Activated naive CD4-positive, alpha-beta T cell treated with anti-CD3 and anti-CD28 coated beads, Interleukin-2, amount 50 U/mL, for 24 hours (primary cell): ENCODE data around the gene RAMP3.

Source experiments
- H3K27ac Mint-ChIP-seq: one replicate; pipeline ENCODE4 v1.8.0; 2021; ENCODE audit warnings: mild to moderate bottlenecking, mixed read lengths
- H3K27me3 Mint-ChIP-seq: one replicate; pipeline ENCODE4 v1.8.0; 2021; ENCODE audit warnings: mixed read lengths
- H3K36me3 Mint-ChIP-seq: one replicate; pipeline ENCODE4 v1.8.0; 2021; ENCODE audit warnings: mixed read lengths
- H3K4me1 Mint-ChIP-seq: one replicate; pipeline ENCODE4 v1.8.0; 2021; ENCODE audit warnings: mixed read lengths
- H3K4me3 Mint-ChIP-seq: one replicate; pipeline ENCODE4 v1.8.0; 2021; ENCODE audit warnings: mild to moderate bottlenecking, mixed read lengths
- H3K9me3 Mint-ChIP-seq: one replicate; pipeline ENCODE4 v1.8.0; 2021; ENCODE audit warnings: mixed read lengths

Gene RAMP3

GRCh38 chr7:45126201-45126600 lies 31.4 kb upstream of the RAMP3 start:
- Mint-ChIP-seq H3K27me3 (no peaks in the 10 kb centered on the region), H3K4me1 (peaks cover 15% of the 10 kb centered on the region), H3K4me3 (no peak overlapping the region), H3K9me3 (no peaks in the 10 kb centered on the region), H3K36me3 (no peaks in the 10 kb centered on the region), H3K27ac (no peak overlapping the region)

DNA sequence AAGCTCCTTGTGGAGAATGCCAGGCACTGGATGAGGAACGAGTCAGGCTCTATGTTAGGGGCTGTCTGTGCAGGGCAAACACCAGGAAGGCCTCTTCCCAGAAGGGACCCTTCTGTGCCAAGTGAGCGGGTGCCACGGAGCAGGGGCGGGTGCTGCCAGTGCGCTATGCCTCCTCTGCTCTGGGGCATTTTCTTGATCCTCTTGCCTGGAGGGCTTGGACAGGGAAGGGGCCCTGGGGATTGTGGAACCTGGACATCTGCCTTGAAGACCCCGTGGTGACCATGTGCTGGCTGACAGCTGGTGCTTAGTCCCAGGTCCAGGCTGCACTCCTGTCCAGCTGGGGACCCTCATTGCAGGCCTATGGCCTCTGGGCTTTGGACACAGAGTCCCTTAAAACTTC lies 30.7 kb upstream of the RAMP3 start:
- H3K36me3 Mint-ChIP-seq, result no peaks in the 10 kb centered on the region
- peaks cover 15% of the 10 kb centered on the region for H3K4me1 Mint-ChIP-seq
- H3K4me3 Mint-ChIP-seq, result no peak overlapping the region
- H3K27me3 Mint-ChIP-seq, result no peaks in the 10 kb centered on the region
- no peaks in the 10 kb centered on the region for H3K9me3 Mint-ChIP-seq
- H3K27ac Mint-ChIP-seq, result no peak overlapping the region

DNA sequence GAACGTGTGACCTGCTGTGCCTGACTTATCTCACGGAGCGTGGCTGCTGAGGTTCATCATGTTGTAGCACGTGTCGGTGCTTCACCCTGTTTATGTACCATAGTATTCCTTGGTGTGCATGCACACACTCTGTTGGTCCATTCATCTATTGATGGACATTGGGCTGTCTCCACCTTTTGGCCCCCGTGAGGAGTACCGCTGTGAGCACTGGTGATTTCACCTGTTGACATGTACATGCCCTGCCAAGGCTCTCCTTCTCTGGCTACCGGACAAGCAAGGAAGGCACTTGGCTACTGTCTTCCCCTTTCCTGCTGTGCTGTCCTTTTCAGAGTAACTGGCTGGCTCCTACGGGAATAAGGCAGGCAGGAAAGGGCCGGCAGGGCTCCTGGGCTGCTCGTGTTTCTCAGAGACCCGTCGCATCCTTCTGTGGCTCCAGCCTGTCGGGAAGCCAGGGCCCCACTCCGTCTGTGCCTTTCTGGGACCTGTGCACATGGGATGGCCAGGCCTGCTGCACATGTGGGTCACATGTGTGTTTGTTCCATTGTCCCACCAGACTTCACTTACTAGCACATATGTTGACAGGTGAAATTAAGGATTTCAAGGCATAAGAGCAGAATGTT lies 28.3 kb upstream of the RAMP3 start:
- no peaks in the 10 kb centered on the region for H3K9me3 Mint-ChIP-seq
- no peak overlapping the region for H3K4me3 Mint-ChIP-seq
- no peaks in the 10 kb centered on the region for H3K27me3 Mint-ChIP-seq
- H3K27ac Mint-ChIP-seq, result no peak overlapping the region
- no peaks in the 10 kb centered on the region for H3K36me3 Mint-ChIP-seq
- H3K4me1 Mint-ChIP-seq, result no peaks in the 10 kb centered on the region

- no peaks in the 10 kb centered on the region for H3K27me3 Mint-ChIP-seq
- no peak overlapping the region for H3K4me3 Mint-ChIP-seq
- no peaks in the 10 kb centered on the region for H3K36me3 Mint-ChIP-seq
- no peaks in the 10 kb centered on the region for H3K9me3 Mint-ChIP-seq
- H3K27ac Mint-ChIP-seq, result no peak overlapping the region
- no peaks in the 10 kb centered on the region for H3K4me1 Mint-ChIP-seq
These were observed 27.7 kb upstream of the RAMP3 start for GRCh38 chr7:45129906-45130305.

GRCh38 chr7:45130910-45131309 lies 26.7 kb upstream of the RAMP3 start:
- Mint-ChIP-seq H3K4me3 (no peak overlapping the region), H3K4me1 (peaks cover 4% of the 10 kb centered on the region), H3K27ac (no peak overlapping the region), H3K9me3 (no peaks in the 10 kb centered on the region), H3K36me3 (no peaks in the 10 kb centered on the region), H3K27me3 (no peaks in the 10 kb centered on the region)

GRCh38 chr7:45131891-45132290 lies 25.7 kb upstream of the RAMP3 start:
- Mint-ChIP-seq H3K4me3 (no peak overlapping the region), H3K27me3 (no peaks in the 10 kb centered on the region), H3K9me3 (no peaks in the 10 kb centered on the region), H3K36me3 (no peaks in the 10 kb centered on the region), H3K27ac (no peak overlapping the region), H3K4me1 (peaks cover 13% of the 10 kb centered on the region)

- Mint-ChIP-seq H3K36me3 (no peaks in the 10 kb centered on the region), H3K4me3 (no peak overlapping the region), H3K9me3 (no peaks in the 10 kb centered on the region), H3K27ac (no peak overlapping the region), H3K27me3 (no peaks in the 10 kb centered on the region), H3K4me1 (peaks cover 13% of the 10 kb centered on the region)
These were observed 24.8 kb upstream of the RAMP3 start for GRCh38 chr7:45132708-45133320.

- Mint-ChIP-seq H3K4me1 (peaks cover 13% of the 10 kb centered on the region), H3K36me3 (no peaks in the 10 kb centered on the region), H3K4me3 (no peak overlapping the region), H3K9me3 (no peaks in the 10 kb centered on the region), H3K27ac (no peak overlapping the region), H3K27me3 (no peaks in the 10 kb centered on the region)
These were observed 24.2 kb upstream of the RAMP3 start for GRCh38 chr7:45133352-45133751.

DNA sequence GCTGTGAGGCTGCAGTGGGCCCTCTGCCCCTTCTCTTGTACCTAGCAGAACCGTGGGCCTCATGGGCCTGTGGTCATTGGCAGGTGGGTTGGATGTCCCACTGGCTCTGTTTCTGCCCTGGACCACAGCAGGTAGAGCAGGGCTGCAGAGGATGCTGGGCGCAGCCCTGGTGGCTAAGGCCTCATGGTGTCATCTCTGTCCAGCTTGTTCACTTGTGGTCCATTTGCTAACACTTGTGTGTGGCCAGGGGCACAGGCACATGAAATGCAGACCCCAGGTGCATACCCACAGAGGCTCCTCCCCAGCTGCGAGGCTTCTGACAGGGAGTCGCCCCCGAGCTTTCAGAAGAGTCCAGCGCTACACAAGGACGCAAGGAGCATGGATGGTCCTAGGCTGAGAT lies 23.7 kb upstream of the RAMP3 start:
- H3K4me3 Mint-ChIP-seq, result no peak overlapping the region

DNA sequence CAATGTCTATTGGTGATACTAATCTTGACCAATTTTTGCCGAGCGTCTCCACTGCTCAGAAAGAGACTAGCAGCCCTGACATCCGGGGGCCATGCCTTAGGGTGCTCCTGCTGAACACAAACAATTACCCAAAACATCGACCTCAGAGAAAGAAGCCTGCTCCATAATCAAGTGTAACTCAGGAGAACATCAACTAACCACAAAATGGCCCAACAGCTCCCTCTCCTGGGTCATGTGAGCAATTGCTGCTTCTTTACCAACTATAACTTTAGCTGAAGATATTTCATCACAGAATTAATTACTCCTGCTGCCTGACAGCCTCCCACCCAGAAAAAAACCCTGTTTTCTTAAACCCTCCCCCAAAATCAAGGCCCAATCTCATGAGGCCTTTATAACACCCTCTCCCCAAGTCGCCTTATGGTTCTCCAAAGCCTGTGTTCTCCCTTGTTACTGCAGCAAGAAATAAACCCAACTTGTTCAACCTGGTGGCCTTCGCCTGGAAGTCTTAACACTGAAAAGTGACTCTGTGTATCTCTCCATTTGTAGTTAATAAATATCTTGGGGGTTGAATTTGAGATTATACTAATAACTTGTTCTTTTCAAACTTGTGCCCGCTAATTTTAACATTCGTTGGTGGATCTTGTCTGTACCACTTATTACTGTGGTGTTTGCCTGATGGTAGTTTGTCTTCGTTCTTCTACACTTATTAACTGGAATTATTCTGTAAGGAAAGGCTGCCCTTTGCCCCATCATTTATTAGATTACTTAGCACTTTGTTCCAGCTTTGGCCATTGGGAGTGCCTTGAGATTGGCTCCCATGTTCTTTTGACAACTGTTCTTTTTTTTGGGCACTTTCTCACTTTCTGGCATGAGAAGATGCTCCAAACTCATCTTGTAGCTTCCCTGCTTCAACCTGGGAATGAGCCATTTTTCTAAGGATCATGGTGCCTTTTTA lies 21.2 kb upstream of the RAMP3 start:
- peaks cover 13% of the 10 kb centered on the region for H3K4me1 Mint-ChIP-seq
- H3K27ac Mint-ChIP-seq, result no peak overlapping the region
- no peaks in the 10 kb centered on the region for H3K27me3 Mint-ChIP-seq
- no peak overlapping the region for H3K4me3 Mint-ChIP-seq
- no peaks in the 10 kb centered on the region for H3K36me3 Mint-ChIP-seq
- H3K9me3 Mint-ChIP-seq, result no peaks in the 10 kb centered on the region

More for the DNA sequence above, 23.7 kb upstream of the RAMP3 start:
- no peaks in the 10 kb centered on the region for H3K36me3 Mint-ChIP-seq
- no peaks in the 10 kb centered on the region for H3K27me3 Mint-ChIP-seq
- H3K27ac Mint-ChIP-seq, result no peak overlapping the region
- H3K4me1 Mint-ChIP-seq, result peaks cover 13% of the 10 kb centered on the region
- no peaks in the 10 kb centered on the region for H3K9me3 Mint-ChIP-seq

DNA sequence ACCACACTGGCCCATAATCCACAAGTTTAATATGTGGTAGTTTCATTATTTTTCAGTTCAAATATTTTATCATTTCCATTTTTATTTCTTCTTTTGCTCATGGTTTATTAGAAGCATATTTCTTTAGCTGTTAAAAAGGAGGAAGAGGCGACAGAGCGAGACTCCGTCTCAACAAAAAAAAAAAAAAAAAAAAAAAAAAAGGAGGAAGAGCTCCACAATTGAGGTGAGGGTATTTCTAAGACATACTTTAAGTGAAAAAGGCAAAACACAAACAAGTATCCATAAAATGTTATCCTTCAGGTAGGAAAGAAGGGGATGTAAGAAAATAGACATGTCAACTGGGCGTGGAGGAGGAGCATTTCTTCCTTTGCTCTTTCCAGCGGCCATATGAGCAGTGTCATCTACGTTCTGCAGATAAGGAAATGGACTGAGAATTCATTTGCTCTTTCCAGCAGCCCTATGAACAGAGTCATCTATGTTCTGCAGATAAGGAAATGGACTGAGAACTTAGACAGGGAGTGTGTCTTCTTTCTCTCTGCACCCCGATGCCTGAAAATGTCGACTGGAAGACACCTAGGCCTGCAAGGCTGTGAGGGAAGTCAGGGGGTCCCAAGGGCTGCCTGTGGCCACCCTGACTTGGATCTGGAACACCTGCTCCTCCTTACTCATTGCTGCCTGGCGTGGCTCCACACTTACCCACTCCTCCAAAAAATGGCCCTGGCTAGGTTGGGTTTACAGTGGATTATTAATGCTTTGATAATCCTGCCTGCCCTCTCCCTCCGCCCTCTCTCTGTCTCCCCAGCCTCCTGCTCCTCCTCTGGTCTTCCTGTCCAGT lies 18.9 kb upstream of the RAMP3 start:
- Mint-ChIP-seq H3K9me3 (no peaks in the 10 kb centered on the region), H3K27ac (no peak overlapping the region), H3K27me3 (no peaks in the 10 kb centered on the region), H3K36me3 (no peaks in the 10 kb centered on the region), H3K4me1 (peaks cover 13% of the 10 kb centered on the region), H3K4me3 (no peak overlapping the region)

DNA sequence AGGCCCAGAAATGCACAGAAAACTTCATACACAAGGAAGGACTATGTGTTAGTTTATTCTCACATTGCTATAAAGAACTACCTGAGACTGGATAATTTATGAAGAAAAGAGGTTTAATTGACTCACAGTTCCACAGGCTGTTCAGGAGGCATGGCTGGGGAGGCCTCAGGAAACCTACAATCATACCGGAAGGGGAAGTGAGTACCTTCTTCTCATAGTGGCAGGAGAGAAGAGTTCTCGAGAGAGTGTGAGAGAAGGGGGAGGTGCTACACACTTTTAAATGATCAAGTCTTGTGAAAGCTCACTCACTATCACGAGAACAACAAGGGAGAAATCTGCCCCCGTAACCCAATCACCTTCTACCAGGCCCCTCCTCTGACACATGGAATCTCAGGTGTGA lies 16.8 kb upstream of the RAMP3 start:
- no peak overlapping the region for H3K27ac Mint-ChIP-seq
- H3K4me3 Mint-ChIP-seq, result no peak overlapping the region
- peaks cover 2% of the 10 kb centered on the region for H3K27me3 Mint-ChIP-seq
- H3K36me3 Mint-ChIP-seq, result no peaks in the 10 kb centered on the region
- H3K4me1 Mint-ChIP-seq, result peaks cover 9% of the 10 kb centered on the region
- no peaks in the 10 kb centered on the region for H3K9me3 Mint-ChIP-seq

- Mint-ChIP-seq H3K36me3 (no peaks in the 10 kb centered on the region), H3K4me3 (no peak overlapping the region), H3K9me3 (no peaks in the 10 kb centered on the region), H3K4me1 (no peaks in the 10 kb centered on the region), H3K27me3 (peaks cover 2% of the 10 kb centered on the region), H3K27ac (no peak overlapping the region)
These were observed 14.0 kb upstream of the RAMP3 start for GRCh38 chr7:45143616-45144015.

GRCh38 chr7:45145881-45146280 lies 11.7 kb upstream of the RAMP3 start:
- Mint-ChIP-seq H3K4me3 (no peak overlapping the region), H3K4me1 (no peaks in the 10 kb centered on the region), H3K9me3 (no peaks in the 10 kb centered on the region), H3K27me3 (peaks cover 2% of the 10 kb centered on the region), H3K27ac (no peak overlapping the region), H3K36me3 (no peaks in the 10 kb centered on the region)

DNA sequence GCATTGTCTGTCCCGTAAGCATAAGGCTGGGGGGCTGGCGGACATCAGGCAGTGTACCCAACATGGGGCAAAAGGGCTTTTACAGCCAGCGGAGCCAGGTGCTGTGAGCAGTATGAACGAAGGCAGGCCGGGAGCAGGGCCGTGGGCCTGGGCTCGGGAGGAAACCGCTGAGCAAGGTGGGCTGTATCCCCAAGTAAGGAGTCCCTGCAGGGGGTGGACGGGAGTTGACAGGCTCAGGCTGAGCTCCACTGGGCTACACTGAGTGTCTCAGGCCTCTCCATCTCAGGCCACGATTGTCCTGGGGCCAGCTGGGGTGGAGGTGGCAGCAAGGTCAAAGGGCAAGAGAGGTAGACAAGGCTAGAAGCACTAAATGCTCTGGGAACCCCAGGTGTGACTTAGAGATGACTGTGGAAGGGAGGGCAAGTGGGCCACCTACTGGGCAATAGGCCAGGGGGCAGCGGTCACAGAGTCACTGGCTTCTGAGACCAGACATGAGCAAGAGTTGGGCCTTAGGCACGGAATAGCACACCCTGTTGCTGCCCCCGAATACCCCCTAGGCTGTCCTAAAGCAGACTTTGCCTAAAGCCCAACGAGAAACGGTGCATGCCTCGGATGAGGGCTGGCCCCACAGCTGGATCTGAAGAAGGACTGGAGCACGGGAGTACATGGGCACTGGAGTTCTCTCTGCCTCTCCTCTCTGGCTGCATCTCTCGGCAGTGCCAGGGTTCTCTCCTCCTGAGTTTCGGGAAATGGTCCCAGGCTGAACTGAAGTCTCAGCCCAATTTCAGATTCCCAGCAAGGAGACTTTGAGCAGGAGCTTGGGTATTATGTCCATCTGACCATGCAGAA lies 10.8 kb upstream of the RAMP3 start:
- H3K4me1 Mint-ChIP-seq, result no peaks in the 10 kb centered on the region
- no peaks in the 10 kb centered on the region for H3K9me3 Mint-ChIP-seq
- peaks cover 2% of the 10 kb centered on the region for H3K27me3 Mint-ChIP-seq
- H3K4me3 Mint-ChIP-seq, result no peak overlapping the region
- H3K27ac Mint-ChIP-seq, result no peak overlapping the region
- no peaks in the 10 kb centered on the region for H3K36me3 Mint-ChIP-seq
